Measurements from ENCODE around the gene GCG.

DNA sequence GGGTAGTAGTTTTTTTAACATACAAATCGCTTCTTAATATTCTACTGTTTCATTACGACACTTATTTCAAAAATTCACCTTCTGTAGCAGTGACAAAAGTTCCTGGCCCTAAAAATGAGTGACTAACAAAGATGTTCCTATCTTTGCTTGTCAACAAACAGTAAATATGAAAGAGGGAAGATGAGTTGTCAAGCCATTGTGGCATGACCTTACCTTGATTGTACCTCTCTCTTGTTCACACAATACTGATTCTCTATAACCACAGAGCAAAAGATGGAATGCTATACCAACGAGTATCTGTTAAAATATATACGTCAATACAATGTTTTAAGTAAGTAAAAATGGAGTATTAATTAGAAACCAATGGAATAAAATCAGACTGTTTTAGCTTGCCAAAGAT lies 14.7 kb upstream of the GCG start:
- TF ChIP-seq CTCF (IDR thresholded peaks at IDR 0.05) = no peak
- no peak for TF ChIP-seq POLR2A (IDR thresholded peaks at IDR 0.05)
